HG03108 (cell line): ENCODE results near the gene FNBP1.
"Not testable (repeated sequence)": the region's sequence is repeated elsewhere in the genome, so short reads cannot be mapped to it uniquely, and the experiment has no call there.

Experiments
- ATAC-seq: cut with Tn5 transposase; IDR thresholded peaks from one replicate; pipeline ENCODE4 v1.9.1; 2021; ENCODE audit warnings: moderate library complexity; ENCODE audit not compliant: unreplicated experiment

Gene FNBP1

GRCh38 chr9:129962451-129962864, 80.5 kb downstream of the FNBP1 start:
- no peak for ATAC-seq

- ATAC-seq: no peak
These were observed 84.2 kb downstream of the FNBP1 start for GRCh38 chr9:129958796-129959195.

- ATAC-seq: no peak
These were observed 88.0 kb downstream of the FNBP1 start for GRCh38 chr9:129954868-129955550.

- ATAC-seq: no peak
These were observed 89.3 kb downstream of the FNBP1 start for GRCh38 chr9:129953736-129954135.

- ATAC-seq: no peak
These were observed 90.7 kb downstream of the FNBP1 start for GRCh38 chr9:129952337-129952736.

- ATAC-seq: no peak
These were observed 93.2 kb downstream of the FNBP1 start for GRCh38 chr9:129949821-129950220.

GRCh38 chr9:129948626-129949025, 94.4 kb downstream of the FNBP1 start:
- ATAC-seq: not testable (repeated sequence)

GRCh38 chr9:129946246-129946995, 96.6 kb downstream of the FNBP1 start:
- ATAC-seq: no peak

GRCh38 chr9:129945314-129945713, 97.7 kb downstream of the FNBP1 start:
- no peak for ATAC-seq

- ATAC-seq: no peak
These were observed 98.4 kb downstream of the FNBP1 start for GRCh38 chr9:129944506-129945116.

- ATAC-seq: no peak
These were observed 103.6 kb downstream of the FNBP1 start for GRCh38 chr9:129939431-129939830.

GRCh38 chr9:129938291-129938979, 104.6 kb downstream of the FNBP1 start:
- ATAC-seq: no peak

- not testable (repeated sequence) for ATAC-seq
These were observed 105.1 kb downstream of the FNBP1 start for GRCh38 chr9:129937879-129938278.

- ATAC-seq: no peak
These were observed 106.8 kb downstream of the FNBP1 start for GRCh38 chr9:129936222-129936621.

- ATAC-seq: no peak
These were observed 108.2 kb downstream of the FNBP1 start for GRCh38 chr9:129934780-129935179.

- no peak for ATAC-seq
These were observed 108.9 kb downstream of the FNBP1 start for GRCh38 chr9:129934041-129934591.

- no peak for ATAC-seq
These were observed 109.6 kb downstream of the FNBP1 start for GRCh38 chr9:129933185-129934040.

GRCh38 chr9:129932303-129933151, 110.5 kb downstream of the FNBP1 start:
- no peak for ATAC-seq

GRCh38 chr9:129930743-129931142, 112.2 kb downstream of the FNBP1 start:
- ATAC-seq: no peak
